RCC 7860 (cell line): ENCODE measurements around the gene CEP164.

Experiments
- DNase-seq: peaks from one replicate; pipeline ENCODE4 v3.0.0-alpha.2; 2015; ENCODE audit warnings: low spot score
- FAIRE-seq: peaks from 2 replicates; lab custom pipeline; 2012; peaks lifted over from hg19 to GRCh38; lab: Jason Lieb, UNC

CEP164 gene

DNA sequence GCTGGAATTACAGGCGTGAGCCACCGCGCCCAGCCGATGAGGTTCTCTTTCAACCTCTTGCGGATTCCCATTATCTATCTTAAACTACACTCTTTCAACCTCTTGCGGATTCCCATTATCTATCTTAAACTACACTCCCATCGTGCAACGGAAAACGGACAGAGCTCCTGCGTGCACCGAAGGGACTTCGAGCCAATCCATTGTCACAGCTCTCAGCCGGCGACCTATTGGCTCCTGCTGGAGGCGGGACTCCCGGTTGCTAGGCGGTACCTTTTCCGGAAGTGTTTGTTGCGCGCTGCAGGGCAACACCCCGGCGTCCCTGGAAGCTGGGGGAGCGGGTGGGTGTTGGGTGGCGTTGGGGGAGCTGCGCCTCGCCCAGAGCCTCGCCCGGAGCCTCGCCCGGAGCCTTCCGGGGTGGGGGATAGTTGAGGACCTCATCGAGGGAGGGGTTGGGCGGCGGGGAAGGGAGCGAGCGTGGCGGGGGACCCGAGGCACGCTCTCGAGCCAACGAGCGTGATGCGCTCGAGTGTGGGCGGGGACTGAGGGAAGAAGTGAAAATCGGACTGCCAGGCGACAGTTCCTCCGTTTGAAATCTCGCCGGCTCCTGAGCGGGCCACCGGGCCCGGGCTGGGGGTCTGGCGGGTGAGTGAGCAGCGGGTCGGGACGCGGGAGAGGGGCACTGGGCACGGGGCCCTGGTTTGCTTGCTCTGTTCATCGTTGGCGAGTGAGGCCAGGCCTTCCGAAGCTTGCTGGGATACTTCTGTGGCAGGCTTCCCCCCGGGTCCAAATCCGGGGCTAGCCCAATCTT is at the start of gene CEP164:
TSS of gene CEP164 (plus strand) at position 288 of the 808 bp plus-strand sequence. CDS start 10,733 bp downstream, outside the sequence.
- peak; percentile 91 for DNase-seq
- peak; percentile 83 for FAIRE-seq

DNA sequence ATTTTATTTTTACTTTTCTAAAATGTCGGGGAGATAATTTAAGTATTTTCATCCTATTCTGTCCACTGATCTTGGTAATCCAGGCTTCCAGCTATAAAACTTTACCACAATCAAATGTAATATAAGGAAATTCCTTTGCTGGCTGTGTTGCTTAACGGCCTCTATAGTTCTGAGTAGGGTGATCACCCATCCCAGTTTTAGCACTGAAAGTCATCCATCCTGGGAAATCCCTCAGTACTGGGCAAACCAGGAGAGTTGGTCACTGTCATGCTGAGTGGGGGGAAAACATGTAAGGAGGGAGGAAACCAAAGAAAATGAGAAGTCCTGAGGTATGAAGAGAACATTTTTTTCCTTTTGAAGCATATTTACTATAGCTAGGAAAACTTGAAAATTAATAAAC is 49.3 kb upstream of the CEP164 start:
- DNase-seq (no peak), FAIRE-seq (no peak)

DNA sequence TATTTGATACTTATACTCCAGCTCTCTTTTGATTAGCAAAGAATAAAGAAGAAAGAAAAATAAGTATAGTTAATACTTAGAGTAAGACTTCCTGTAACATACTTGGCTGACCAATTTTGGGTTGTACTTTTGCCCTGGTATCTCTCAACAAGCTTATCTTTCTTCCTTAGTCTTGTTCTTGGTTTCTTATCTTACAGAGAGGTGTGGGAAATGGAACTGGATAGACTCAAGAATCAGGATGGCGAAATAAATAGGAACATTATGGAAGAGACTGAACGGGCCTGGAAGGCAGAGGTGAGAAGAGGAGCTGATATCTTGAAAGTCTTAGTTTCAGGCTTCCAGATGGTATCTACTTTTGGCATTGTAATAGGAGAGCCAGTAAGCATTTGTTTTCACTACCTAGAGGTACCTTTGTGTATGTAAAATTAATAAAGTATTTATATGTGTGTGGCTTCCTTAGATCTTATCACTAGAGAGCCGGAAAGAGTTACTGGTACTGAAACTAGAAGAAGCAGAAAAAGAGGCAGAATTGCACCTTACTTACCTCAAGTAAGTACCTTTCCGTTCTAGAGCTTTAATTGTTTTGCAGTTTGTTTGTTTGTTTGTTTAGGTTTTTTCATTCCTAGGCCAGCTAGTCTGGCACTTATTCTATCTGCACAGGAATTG is 47.8 kb upstream of the CEP164 start:
- no peak for FAIRE-seq
- DNase-seq: no peak

DNA sequence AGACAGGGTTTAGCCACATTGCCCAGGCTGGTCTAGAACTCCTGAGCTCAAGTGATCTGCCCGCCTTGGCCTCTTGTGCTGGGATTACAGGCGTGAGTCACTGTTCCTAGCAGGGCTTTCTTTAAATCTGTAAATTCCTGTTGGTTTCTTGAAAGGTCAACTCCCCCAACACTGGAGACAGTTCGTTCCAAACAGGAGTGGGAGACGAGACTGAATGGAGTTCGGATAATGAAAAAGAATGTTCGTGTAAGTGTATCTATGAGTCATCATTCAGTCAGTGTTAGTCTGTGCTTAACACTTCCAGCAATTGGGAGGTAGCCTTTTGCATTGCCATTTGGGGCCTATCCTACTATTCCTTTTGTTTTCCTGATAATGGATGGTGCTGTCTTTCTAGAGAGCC is 46.5 kb upstream of the CEP164 start:
- DNase-seq (peak; percentile 92), FAIRE-seq (peak; percentile 94)

DNA sequence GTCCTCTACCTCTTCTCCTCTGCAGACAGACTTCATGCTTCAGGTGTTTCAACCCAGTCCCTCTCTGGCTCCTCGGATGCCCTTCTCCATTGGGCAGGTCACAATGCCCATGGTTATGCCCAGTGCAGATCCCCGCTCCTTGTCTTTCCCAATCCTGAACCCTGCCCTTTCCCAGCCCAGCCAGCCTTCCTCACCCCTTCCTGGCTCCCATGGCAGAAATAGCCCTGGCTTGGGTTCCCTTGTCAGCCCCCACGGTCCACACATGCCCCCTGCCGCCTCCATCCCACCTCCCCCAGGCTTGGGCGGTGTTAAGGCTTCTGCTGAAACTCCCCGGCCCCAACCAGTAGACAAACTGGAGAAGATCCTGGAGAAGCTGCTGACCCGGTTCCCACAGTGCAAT is 45.8 kb upstream of the CEP164 start:
- no peak for FAIRE-seq

DNA sequence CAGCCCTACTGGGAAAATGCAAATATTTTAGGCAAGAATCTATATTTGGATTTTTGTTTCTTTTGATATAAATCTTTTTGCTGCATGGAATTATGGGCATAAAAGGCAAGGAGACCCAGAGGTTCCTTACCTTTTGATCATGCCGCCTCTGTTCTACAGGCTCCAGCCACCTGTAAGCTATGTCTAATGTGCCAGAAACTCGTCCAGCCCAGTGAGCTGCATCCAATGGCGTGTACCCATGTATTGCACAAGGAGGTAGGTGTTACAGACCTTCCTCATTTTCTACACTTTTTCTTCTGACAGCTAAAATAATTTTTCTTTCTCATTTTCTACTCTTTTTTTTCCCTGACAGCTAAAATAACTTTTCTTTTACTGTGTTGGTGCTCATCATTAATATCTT is 44.7 kb upstream of the CEP164 start:
- DNase-seq (no peak), FAIRE-seq (no peak)

More for the DNA sequence above, 45.8 kb upstream of the CEP164 start:
- no peak for DNase-seq

DNA sequence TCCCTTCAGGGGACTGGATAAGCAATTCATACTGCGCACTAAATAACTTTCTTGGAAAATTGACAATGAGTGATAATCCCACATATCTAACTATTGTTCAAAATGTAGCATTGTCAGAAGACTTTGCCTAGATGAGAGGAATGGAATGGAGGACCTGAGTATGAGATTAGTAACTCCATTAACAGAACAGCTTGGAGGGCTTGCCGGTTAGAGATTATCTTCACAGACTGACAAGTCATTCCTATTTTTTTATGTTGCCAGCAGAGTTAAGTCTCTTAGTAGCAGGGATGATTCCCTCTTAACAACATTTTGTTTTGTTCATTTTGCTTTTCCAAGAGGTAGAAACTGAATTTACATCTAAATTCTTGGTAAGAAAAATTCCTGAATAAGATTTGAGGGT is 43.6 kb upstream of the CEP164 start:
- FAIRE-seq (no peak), DNase-seq (no peak)

DNA sequence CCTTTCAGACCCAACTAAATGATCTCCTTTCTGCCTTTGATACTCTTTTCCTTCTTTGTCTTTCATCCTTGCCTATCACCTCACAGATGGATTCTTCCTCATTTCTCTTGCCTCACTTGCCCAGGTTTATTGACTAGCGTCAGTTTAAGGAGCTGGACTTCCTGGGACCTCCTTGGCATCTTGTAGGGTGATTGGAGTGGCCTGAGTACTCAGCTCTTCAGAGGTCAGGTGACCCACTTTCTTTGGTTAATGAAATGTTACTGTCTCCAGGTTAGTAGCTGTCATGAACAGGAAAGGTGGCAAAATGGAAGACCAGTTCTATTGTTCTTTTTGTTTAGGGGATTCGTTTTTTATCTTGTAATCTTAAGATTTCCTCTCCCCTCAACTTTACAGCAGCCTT is 41.1 kb upstream of the CEP164 start:
- no peak for FAIRE-seq

DNA sequence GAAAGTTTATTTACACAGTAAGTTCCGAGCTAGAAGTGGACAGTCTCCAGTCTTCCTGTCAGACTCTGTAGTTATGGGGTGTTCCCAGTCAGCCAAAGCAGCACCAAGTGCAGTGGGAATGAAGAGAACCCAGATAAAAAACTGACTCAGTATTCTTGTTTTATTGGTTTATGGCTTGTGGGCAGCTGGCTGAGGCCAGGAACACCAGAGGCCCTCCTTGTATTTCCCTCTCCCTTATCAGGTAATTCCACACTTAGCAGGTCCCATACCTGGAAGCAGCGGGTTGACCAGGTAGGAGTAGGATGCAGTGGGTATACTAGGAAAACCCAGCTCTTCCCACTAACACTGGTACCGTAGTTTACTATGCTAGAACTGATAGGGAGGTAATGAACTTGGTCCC is 40.0 kb upstream of the CEP164 start:
- no peak for FAIRE-seq
- no peak for DNase-seq

More for the DNA sequence above, 41.1 kb upstream of the CEP164 start:
- no peak for DNase-seq

DNA sequence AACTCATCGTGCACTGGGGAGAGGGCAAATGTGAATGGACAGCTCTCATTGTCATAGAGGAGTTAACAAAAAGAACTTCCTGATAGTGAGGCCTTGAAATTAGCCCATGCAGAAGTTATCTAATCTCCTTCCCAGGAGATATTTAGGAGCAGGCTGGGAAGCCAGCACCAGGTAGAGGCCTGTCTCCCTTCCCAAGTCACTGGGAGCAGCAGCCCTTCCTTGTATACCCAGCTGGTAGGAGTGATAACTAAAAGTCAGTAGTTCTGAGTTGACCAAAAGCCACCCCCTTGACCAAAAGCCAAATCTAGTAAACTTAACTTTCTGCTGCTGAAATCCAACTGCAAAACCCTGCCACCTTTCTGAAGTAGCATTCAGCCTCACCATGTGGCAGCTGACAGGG is 37.9 kb upstream of the CEP164 start:
- FAIRE-seq: no peak
- no peak for DNase-seq

DNA sequence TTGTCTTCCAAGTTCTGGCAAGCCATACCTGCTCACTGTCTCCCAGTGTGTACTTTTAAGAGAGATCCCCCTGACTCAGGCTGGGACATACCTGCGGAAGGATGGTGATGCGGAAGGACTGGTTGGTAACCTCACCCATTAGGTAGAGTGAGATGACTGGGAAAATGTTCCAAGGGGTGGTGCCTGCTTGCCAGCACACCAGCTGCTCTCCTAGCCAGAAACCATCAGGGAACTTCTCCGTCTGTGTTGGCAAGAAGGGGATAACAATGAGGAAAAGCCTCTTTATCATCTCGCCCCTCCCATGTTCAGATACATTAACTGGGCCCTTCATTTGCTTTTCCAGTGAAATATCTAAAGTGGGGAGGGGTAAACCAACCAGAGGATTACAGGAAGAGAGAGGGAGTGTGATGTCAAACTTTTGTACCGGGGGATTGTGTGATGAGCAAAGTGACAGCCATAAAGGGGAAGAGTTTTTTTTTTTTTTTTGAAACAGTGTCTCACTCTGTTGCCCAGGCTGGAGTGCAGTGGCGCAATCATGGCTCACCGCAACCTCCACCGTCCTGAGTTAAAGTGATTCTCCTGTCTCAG is 36.8 kb upstream of the CEP164 start, which contains the start of gene BACE1-AS:
TSS of gene BACE1-AS (plus strand) at position 538 of the 588 bp plus-strand sequence.
- no peak for DNase-seq

DNA sequence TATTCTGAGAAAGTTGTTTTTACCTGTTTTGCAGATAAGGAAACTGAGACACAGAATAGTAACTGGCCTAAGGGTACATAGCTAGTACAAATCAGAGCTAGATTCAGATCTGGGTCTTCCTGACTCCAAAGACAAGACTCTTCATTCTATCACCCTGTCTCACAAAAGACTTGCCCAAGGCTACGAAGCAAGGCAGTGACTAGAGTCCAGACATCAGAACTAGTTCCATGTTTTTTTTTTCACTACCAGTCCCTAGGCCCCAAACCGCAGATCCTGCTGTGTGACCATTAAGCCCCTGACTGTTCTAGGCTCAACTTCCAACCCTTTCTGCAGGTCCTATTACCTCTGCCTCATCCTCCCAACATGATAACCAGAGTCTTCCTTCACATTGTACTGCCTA is 35.0 kb upstream of the CEP164 start:
- DNase-seq: no peak
- no peak for FAIRE-seq

More for the DNA sequence above, 36.8 kb upstream of the CEP164 start, which contains the start of gene BACE1-AS:
- no peak for FAIRE-seq

DNA sequence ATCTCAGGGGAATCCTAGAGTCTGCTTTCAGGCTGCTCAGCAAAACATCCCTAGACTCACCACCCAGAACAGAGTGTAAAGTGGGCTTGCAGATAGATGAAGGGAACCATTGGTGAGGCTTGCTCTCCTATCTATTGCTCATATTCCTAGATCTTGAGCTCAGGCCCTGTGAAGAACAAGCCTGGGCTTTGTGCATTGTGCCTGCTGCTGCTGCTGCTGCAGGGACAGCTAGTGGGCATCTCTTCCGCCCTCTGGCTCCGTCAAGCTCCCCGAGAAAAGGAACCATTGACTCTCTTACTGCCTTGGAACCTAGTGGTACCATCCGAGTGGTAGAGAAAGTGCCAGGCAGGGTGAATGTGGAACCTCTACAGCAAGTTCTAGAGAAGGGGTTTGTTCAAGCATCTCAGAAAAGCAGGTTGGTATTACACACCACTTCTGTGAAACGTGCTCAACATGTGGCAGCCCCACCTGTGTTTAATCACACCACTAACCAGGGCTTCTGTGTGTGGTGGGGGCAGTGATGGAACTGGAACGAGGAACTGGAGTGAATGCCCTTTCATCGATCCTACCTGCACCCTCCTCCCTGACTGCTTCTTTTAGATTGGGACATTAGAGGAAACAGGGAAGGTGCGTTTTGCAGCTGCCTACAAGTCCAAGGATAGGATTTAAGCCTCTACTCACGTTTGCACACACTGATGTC is 32.1 kb upstream of the CEP164 start:
- FAIRE-seq (no peak), DNase-seq (no peak)

DNA sequence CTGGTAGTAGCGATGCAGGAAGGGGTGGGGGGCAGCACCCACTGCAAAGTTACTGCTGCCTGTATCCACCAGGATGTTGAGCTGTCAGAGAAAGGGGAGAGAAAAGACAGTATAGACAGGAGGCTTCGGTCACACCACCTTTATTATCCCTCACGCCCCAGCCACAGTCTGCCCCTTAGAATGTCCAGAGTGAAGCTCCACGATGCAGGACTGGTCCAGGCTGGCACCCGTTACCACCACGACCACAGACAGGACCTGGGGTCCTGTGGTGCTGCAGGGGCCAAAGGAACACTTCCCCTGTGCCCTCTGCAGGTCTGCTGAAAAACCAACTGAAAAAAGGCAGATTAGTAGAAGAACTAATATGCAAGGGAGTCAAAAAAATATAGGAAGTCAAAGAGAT is 30.8 kb upstream of the CEP164 start:
- no peak for DNase-seq
- FAIRE-seq: no peak

DNA sequence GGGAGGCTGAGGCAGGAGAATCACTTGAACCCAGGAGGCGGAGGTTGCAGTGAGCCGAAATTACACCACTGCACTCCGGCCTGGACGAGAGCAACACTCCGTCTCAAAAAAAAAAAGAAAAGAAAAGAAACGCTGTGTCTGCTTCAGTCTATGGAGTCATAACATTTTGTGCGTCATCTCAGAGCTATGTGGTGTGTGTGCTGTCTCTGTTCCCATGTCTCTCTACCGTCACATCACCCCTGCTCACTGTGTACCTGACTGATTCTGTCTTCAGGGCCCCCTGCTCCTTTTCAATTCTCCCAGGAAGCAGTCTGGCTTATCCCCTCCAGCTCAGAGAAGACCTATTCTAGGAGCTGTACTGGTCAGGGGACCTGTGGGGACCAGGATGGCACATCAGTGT is 29.5 kb upstream of the CEP164 start:
- DNase-seq (no peak), FAIRE-seq (no peak)

DNA sequence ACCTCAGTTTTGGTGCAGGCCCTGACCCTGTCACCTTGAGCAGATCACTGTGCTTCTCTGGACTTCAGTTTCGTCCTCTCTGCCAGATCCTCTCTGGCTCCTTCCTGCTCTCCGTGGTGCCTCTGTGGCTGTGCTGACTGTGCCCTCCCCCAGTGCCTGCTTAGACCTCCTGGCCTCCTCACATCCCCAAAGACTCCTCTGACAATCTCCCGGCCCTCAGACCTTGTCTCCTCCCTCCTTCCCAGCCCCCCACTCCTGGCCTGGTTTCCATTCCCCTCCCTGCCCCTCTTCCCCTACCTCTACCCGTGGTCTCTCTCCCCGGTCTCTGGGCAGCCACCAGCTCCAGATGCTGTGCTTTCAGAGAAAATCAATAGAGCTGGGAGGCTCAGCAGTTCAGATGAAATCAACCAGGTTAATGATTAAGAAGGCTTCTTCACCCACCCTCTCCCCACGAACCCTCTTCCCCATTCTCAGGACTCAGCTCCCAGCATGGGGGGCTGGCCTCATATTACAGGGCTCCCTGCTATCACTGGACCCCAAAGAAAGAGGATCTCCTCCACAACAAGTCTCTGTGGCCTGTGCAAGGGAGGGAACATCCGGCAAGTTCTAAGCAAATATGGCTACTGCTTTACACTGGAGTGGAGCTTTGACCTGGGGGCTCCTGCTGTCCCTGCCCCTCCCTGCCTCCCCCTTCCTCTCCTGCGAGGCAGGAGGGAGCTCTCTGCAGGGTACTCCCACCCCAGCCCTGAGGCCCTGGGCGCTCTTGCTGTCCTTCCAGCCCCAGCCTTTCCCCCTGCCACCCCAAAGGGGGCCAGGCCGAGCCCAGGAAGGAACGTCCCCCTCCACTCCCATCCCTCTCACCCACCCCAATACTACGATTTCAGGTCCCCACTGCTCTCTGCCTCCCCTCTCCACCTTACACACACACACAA is 28.0 kb upstream of the CEP164 start:
- DNase-seq (no peak), FAIRE-seq (no peak)

DNA sequence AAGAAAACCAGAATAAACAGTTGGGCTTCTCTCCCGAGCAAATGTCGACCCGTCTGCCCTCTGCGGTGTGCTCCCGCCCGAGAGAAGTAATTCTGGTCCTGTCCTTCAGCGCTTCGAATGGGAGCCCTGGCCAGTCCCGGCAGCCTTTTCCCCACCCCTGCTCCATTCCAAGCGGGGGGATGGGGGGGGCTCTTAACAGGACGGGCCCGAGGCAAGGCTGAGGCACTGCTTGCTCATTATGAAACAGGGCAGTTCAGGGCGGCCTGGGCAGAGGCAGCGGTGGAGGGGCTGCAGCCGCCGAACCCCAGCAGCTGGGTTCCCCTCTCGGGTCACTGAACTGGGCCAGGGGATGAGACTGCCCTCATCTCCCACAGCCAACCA is 27.4 kb upstream of the CEP164 start:
- FAIRE-seq: no peak
- DNase-seq: no peak

DNA sequence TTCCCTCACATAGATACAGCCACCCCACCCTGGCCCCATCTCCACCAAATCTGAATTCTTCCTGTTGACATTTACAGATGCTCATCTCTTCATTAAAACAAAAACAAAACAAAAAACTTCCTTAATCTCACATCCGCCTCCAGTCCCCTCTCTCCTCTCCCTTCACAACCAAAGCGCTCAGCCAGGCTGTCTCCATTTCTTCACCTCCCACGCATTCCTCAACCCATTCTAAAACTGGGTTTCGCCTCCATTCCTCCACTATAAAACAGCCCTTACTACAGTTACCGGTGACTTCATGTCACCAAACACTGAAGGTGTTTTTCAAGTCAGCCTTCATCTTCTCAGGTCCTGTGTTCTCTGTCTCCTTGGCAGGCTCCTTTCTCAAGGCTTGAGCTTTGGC is 26.9 kb upstream of the CEP164 start:
- FAIRE-seq (no peak), DNase-seq (no peak)

DNA sequence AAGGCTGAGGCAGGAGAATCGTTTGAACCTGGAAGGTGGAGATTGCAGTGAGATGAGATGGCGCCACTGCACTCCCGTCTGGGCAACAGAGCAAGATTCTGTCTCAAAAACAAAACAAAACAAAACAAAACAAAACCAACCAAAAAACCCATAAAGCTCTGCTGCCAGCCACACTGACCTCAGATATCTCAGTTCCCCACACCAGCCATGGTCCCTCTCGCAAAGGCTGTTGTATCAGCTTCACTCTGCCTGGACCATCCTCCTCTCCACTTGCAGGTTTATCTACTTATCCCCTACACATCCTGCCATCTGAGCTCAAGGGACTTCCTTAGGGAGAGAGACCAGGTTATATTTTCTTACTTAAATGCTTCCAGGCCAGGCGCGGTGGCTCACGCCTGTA is 25.4 kb upstream of the CEP164 start:
- FAIRE-seq (no peak), DNase-seq (no peak)

DNA sequence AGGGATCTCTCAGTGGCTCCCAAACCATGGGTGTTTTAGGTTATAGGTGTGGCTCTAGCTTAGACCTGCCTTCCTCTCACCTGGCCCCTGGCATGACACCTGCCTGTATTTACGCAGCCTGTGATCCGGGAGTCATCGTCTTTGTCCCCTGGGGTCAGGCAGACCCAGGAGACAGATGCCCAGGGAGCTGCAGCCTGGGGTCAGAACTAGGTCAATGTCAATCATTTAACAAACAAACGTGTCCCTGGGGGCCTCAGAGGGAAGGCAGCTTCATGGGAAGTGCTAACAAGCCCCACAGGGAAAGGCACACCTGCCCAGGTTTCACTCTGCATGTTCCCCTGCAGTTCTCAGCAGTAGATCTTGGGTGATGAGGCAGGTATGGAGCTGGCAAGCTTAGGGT is 24.6 kb upstream of the CEP164 start:
- DNase-seq (no peak), FAIRE-seq (no peak)
